Ramos (cell line): ENCODE results near the gene ZNF768.

Source experiments
- in situ Hi-C: fragments of 300-500 bp; cut with MboI; formaldehyde crosslinking; loops from one replicate; pipeline ENCODE4 v1.14.3; 2022; ENCODE audit warnings: low sequenced_read_pairs; ENCODE audit not compliant: unreplicated experiment

The ZNF768 gene

GRCh38 chr16:30526137-30526822, at the start of gene ZNF768:
TSS of gene ZNF768 (minus strand) at chr16:30526566. CDS start at chr16:30526413, 153 bp downstream.
- in situ Hi-C loops: no loop called here

GRCh38 chr16:30574678-30575077, 48.3 kb upstream of the ZNF768 start:
- in situ Hi-C loops: no loop called here

GRCh38 chr16:30571445-30572322, 45.3 kb upstream of the ZNF768 start, which contains the start of gene ZNF688:
TSS of gene ZNF688 (minus strand) at chr16:30571714. CDS start at chr16:30571629, 85 bp downstream.
- in situ Hi-C loops: no loop called here

- in situ Hi-C loops: no loop called here
These were observed 44.5 kb upstream of the ZNF768 start for GRCh38 chr16:30570636-30571444.

- in situ Hi-C loops: no loop called here
These were observed 43.6 kb upstream of the ZNF768 start for GRCh38 chr16:30569746-30570635.

DNA sequence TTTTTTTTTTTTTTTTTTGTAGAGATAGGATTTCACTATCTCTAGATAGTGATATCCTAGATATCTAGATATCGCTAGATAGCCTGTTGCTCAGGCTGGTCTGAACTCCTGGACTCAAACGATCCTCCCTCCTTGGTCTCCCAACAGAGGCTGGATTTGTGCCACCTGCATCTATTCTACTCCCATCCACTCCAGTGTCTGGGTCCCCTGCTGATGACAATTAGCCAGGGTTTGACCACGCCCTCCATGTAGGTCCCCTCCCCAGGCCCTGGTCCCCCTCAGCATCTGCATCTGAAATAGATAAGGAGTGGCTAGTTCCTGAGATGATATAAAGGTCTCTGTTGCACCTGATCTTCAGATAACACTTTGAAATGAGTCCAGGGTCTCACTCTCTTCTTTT, 42.9 kb upstream of the ZNF768 start:
- in situ Hi-C loops: no loop called here

GRCh38 chr16:30567991-30568638, 41.7 kb upstream of the ZNF768 start:
- in situ Hi-C loops: no loop called here

- in situ Hi-C loops: no loop called here
These were observed 41.0 kb upstream of the ZNF768 start for GRCh38 chr16:30567160-30567990.

DNA sequence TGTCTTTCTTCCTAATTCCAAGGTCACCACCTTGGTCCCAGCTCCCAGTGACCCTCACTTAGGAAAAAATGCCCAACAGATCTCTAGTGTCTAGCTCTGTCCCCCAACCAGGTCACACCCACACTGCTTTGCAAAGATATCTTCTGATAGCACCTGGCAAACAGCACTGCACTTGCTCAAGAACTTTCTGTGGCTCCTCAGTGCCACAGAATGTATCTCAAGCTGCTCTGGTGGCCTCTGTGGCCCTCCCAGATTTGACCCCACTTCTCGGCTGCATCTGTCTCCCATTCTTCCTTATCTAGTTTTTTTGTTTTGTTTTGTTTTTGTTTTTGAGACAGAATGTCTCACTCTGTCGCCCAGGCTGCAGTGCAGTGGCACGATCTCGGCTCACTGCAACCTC, 40.2 kb upstream of the ZNF768 start:
- in situ Hi-C loops: no loop called here

DNA sequence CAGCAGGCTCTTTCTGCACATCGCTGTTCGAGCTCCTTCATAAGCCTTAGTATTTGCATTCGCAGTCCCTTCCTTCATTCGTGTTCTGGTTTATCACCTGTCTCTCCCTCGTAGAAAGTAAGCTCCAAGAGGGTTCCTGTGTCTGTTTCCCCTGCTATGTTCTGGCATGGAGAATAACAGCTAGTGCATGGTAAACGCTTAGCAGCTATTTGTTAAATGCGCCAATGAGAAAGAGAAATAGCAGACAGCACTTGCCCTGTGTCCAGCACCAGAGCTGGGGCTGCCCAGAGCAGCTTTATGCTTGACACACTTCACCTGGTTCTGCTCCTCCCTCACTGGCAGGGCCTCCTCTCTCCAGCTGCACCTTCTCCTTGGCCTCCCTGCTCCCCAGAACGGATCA, 39.6 kb upstream of the ZNF768 start:
- in situ Hi-C loops: no loop called here

DNA sequence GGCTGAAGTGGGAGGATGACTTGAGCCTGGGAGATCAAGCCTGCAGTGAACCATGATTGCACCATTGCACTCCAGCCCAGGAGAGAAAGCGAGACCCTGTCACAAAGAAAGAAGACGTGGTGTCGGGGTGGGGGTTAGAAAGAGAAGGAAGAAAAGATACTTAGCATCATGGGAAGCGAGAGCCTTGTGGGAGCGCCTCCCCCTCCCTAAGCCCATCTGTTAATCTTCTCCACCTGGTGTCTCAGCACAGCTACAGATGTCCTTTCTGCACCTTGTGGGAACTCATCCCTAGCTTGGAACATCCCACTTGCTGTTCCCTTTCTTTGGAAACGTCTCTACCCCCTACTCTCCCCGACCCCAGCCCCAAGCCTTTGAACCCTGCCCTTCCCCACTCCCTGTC, 39.2 kb upstream of the ZNF768 start:
- in situ Hi-C loops: no loop called here

- in situ Hi-C loops: no loop called here
These were observed 35.7 kb upstream of the ZNF768 start for GRCh38 chr16:30562021-30562420.

GRCh38 chr16:30561089-30561816, 34.9 kb upstream of the ZNF768 start:
- in situ Hi-C loops: no loop called here

DNA sequence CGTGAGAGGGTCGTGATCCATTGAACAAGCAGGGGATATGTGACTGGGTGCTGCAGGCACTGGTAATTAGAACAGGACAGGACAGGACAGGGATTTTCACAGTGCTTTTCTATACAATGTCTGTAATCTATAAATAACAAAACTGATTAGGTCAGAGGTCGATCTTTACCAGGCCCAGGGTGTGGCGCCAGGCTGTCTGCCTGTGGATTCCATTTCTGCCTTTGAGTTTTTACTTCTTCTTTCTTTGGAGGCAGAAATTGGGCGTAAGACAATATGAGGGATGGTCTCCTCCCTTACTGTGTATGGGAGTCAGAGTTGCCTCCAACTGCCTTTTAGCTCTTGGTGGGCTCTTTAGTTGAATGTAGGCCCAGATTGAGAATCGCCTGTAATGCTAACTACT, 33.3 kb upstream of the ZNF768 start:
- in situ Hi-C loops: no loop called here

DNA sequence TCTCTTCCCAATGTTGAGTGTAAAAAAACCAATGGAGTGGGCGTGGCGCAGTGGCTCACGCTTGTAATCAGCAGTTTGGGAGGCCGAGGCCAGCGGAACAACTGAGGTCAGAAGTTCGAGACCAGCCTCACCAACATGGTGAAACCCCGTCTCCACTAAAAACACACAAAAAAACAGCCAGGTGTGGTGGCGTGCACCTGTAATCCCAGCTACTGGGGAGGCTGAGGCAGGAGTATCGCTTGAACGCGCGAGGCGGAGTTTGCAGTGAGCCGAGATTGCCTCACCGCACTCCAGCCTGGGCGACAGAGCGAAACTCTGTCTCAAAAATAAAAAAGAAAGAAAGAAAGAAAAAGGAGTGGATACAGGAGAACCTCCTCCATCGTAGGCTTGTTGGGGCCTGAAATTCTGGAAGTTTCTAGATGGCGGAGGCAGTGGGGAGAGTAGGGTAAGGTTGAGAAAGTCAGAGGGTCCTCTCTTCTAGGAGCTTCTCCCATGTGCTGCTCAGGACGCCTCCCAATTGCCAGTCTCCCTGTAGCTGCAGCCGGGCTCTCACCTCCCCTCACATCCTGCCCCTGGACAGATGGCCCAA, 32.5 kb upstream of the ZNF768 start:
- in situ Hi-C loops: no loop called here

DNA sequence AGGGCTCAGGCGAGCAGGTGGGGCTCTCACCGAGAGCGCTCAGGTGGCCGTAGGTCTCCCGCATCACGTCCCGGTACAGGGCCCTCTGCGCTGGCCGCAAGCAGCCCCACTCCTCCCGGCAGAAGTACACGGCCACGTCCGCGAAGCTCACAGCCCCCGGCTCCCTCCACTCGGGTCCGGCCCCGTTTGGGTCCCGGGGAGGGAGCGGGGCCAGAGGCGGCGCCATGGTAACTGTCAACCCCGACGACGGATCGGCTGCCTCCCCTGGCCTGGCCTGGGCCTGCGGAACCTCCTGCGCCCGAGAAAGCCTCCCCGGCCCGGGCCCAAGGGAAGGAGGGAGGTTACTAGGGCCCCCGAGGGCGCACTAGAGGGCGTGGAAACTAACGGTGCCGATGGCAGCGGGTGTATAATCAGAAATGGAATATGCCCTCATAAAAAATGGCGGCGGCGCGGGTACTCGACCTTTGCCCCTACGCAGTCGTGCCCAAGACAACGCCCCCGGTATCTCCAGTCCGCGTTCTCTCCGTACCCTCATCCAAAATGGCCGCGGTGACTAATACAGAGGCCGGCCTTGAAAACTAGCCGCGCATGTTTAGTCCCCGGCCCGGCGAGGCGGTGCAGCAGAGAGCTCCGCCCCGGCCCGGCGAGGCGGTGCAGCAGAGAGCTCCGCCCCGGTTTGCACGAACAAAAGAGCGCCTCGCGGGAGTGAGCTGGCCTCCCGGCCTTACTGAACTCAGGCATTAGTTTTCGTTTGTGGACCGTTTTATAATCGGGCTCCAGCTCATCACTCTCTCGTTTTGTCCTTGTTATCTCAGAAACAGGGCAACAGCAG, 31.8 kb upstream of the ZNF768 start, which contains the start of gene ZNF764:
TSS of gene ZNF764 (minus strand) at position 418 of the 832 bp plus-strand sequence. CDS start at position 226, 192 bp downstream.
- in situ Hi-C loops: no loop called here

GRCh38 chr16:30557707-30557956, 31.3 kb upstream of the ZNF768 start:
- in situ Hi-C loops: no loop called here
